Measurements from ENCODE around the gene HEATR3.

Gene HEATR3

GRCh38 chr16:50065624-50066481, at the start of gene HEATR3:
Gene HEATR3, plus strand, starts transcription at chr16:50065970. Its CDS starts 162 bp downstream, at chr16:50066132.
- peak in 55 of 56 donors; percentile 58 to 95 (median 89) for DNase-seq

- DNase-seq: no peak
Measured at GRCh38 chr16:50017553-50017952, 48.2 kb upstream of the HEATR3 start.

- DNase-seq: no peak
Measured at GRCh38 chr16:50021544-50021943, 44.2 kb upstream of the HEATR3 start.

- no peak for DNase-seq
Measured at GRCh38 chr16:50023641-50024040, 42.1 kb upstream of the HEATR3 start.

GRCh38 chr16:50024207-50024606, 41.6 kb upstream of the HEATR3 start:
- DNase-seq: peak in 1 of 56 donors; percentile 3

GRCh38 chr16:50024684-50025536, 40.9 kb upstream of the HEATR3 start, which contains the start of gene CNEP1R1:
Gene CNEP1R1, plus strand, starts transcription at chr16:50025225. Its CDS starts 91 bp downstream, at chr16:50025316.
- DNase-seq: peak; percentile 51 to 98 (median 92)

GRCh38 chr16:50025537-50025931, 40.2 kb upstream of the HEATR3 start:
- peak in 10 of 56 donors; percentile 15 to 42 (median 31) for DNase-seq

GRCh38 chr16:50027829-50028228, 37.9 kb upstream of the HEATR3 start:
- no peak for DNase-seq

GRCh38 chr16:50035468-50035992, 30.2 kb upstream of the HEATR3 start:
- DNase-seq: no peak

GRCh38 chr16:50036426-50036825, 29.3 kb upstream of the HEATR3 start:
- no peak for DNase-seq

GRCh38 chr16:50037662-50038220, 28.0 kb upstream of the HEATR3 start:
- DNase-seq: no peak

- no peak for DNase-seq
Measured at GRCh38 chr16:50038286-50038685, 27.5 kb upstream of the HEATR3 start.

- peak in 16 of 56 donors; percentile 1 to 58 (median 9) for DNase-seq
Measured at GRCh38 chr16:50038756-50039529, 26.8 kb upstream of the HEATR3 start.

GRCh38 chr16:50040018-50040417, 25.8 kb upstream of the HEATR3 start:
- DNase-seq: no peak

GRCh38 chr16:50040710-50041109, 25.1 kb upstream of the HEATR3 start:
- no peak for DNase-seq

GRCh38 chr16:50043358-50043757, 22.4 kb upstream of the HEATR3 start:
- DNase-seq: no peak

GRCh38 chr16:50045412-50045811, 20.4 kb upstream of the HEATR3 start:
- no peak for DNase-seq

- DNase-seq: no peak
Measured at GRCh38 chr16:50046853-50047252, 18.9 kb upstream of the HEATR3 start.

- DNase-seq: no peak
Measured at GRCh38 chr16:50047864-50048263, 17.9 kb upstream of the HEATR3 start.

GRCh38 chr16:50050802-50051201, 15.0 kb upstream of the HEATR3 start:
- DNase-seq: no peak

- DNase-seq: no peak
Measured at GRCh38 chr16:50056226-50056625, 9.5 kb upstream of the HEATR3 start.
